Naive B cell (primary cell): Measurements from ENCODE around the gene GGTLC2. TPM values are rescaled to one million over a fixed set of nuclear protein-coding genes. Genes with fewer than 3 reads are reported as not detected.
"Not testable (repeated sequence)": the region's sequence is repeated elsewhere in the genome, so short reads cannot be mapped to it uniquely, and the experiment has no call there.

Experiments
- ATAC-seq, 2 donors: fragments of 150-1000 bp; cut with Tn5 transposase; 2 replicates each; pipeline ENCODE4 v1.10.0; 2021; ENCODE audit warnings: low read depth in 2 of 2, mild to moderate bottlenecking in 2 of 2, moderate library complexity in 2 of 2
- DNase-seq: peaks from one replicate; pipeline ENCODE4 v3.0.0; 2022
- H3K27ac Mint-ChIP-seq, 6 donors: one replicate each; pipeline ENCODE4 v1.8.0; 2020 to 2022; ENCODE audit warnings: mild to moderate bottlenecking in 6 of 6, mixed read lengths in 6 of 6, moderate library complexity in 5 of 6, inconsistent platforms in 2 of 6
- H3K27me3 Mint-ChIP-seq, 3 donors: one replicate each; pipeline ENCODE4 v1.8.0; 2021 to 2022; ENCODE audit warnings: mixed read lengths in 3 of 3, mild to moderate bottlenecking in 1 of 3
- H3K36me3 Mint-ChIP-seq, 2 donors: one replicate each; pipeline ENCODE4 v1.8.0; 2020 to 2022; ENCODE audit warnings: mixed read lengths in 2 of 2, inconsistent platforms in 1 of 2, mild to moderate bottlenecking in 1 of 2
- H3K4me1 Mint-ChIP-seq, 3 donors: one replicate each; pipeline ENCODE4 v1.8.0; 2020 to 2022; ENCODE audit warnings: mixed read lengths in 3 of 3, inconsistent platforms in 1 of 3, mild to moderate bottlenecking in 1 of 3, moderate library complexity in 1 of 3
- H3K4me3 Mint-ChIP-seq, 8 donors: one replicate each; pipeline ENCODE4 v1.8.0; 2020 to 2022; ENCODE audit warnings: mild to moderate bottlenecking in 8 of 8, mixed read lengths in 8 of 8, moderate library complexity in 8 of 8, inconsistent platforms in 2 of 8
- H3K9me3 Mint-ChIP-seq, 7 donors: one replicate each; pipeline ENCODE4 v1.8.0; 2020 to 2022; ENCODE audit warnings: mixed read lengths in 7 of 7, mild to moderate bottlenecking in 5 of 7, inconsistent platforms in 2 of 7, moderate library complexity in 1 of 7
- polyA plus RNA-seq, 6 donors: library from polyadenylated mRNA; unstranded; fragments of 300-500 nt; fragmentation: Illumina TruSeq; gene quantifications; one replicate each; pipeline ENCODE4 v1.2.3, GENCODE V29; 2021; ENCODE audit warnings: low read depth in 6 of 6

GGTLC2 gene
- polyA plus RNA-seq, 6 donors from 2014 or later, result not detected

DNA sequence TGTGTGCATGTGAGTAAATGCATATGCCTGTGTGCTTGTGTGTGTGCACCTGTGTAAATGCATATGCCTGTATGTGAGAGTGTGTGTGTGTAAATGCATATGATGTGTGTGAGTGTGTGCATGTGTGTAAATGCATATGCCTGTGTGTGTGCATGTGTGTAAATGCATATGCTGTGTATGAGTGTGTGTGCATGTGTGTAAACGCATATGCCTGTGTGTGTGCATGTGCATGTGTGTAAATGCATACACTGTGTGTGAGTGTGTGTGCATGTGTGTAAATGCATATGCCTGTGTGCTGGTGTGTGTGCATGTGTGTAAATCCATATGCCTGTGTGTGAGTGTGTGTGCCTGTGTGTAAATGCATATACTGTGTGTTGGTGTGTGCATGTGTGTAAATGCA is 37.8 kb downstream of the GGTLC2 start:
- DNase-seq, result no peak
- Mint-ChIP-seq H3K27me3 (no peaks in the 10 kb centered on the region), H3K4me3 (peak overlapping the region in 1 of 8 donors; percentile 16), H3K36me3 (no peaks in the 10 kb centered on the region), H3K27ac (no peak overlapping the region), H3K4me1 (peaks cover 42 to 57% (median 48%) of the 10 kb centered on the region in 3 donors), H3K9me3 (no peaks in the 10 kb centered on the region)
- ATAC-seq, result no peak

- Mint-ChIP-seq H3K4me1 (peaks cover 50 to 65% (median 55%) of the 10 kb centered on the region in 3 donors), H3K27me3 (no peaks in the 10 kb centered on the region), H3K27ac (no peak overlapping the region), H3K4me3 (no peak overlapping the region), H3K9me3 (no peaks in the 10 kb centered on the region), H3K36me3 (no peaks in the 10 kb centered on the region)
- no peak for ATAC-seq
- no peak for DNase-seq
These were observed 38.6 kb downstream of the GGTLC2 start for GRCh38 chr22:22682807-22683667.

DNA sequence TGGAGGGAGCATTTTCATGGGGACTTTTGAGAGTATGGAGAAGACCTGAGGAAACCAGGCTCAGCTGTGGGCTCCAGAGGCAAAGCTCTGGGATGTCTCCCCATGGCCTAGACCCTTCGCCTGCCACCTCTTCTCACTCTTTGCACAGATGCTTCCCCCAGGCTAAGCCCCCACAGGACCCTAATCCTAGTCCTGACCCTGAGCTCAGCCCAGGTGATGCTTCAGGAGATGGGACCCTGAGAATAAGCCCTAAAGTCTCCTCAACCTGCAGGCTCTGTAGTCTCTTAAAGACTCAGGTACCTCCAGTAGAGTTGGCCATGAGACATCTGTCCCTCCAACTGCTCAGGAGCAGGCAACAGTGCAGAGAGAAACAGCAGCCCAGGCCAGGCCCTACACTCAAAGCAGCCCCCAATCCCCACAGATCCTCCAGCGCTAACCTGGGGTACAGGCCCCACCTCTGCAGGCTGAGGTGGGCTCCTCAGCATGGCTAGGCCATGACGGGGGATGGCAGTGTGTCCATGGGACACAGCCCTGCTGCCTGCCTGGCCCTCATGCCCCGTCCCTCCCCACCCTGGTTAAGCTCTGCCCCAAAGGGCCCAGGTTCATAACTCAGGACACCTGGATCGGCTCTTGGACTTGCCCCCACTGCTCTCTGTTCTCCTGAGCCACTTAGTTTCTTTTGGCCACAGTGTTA is 39.4 kb downstream of the GGTLC2 start:
- ATAC-seq (no peak), DNase-seq (no peak)
- H3K4me3 Mint-ChIP-seq, result peak overlapping the region in 1 of 8 donors; percentile 22
- peaks cover 46 to 58% (median 55%) of the 10 kb centered on the region in 3 donors for H3K4me1 Mint-ChIP-seq
- H3K36me3 Mint-ChIP-seq, result no peaks in the 10 kb centered on the region
- no peaks in the 10 kb centered on the region for H3K27me3 Mint-ChIP-seq
- H3K9me3 Mint-ChIP-seq, result no peaks in the 10 kb centered on the region
- peak overlapping the region in 2 of 6 donors; percentile 26 to 66 for H3K27ac Mint-ChIP-seq

- Mint-ChIP-seq H3K27me3 (no peaks in the 10 kb centered on the region), H3K27ac (peak overlapping the region in 4 of 6 donors; percentile 38 to 82 (median 67)), H3K36me3 (no peaks in the 10 kb centered on the region), H3K4me1 (peaks cover 42 to 59% (median 59%) of the 10 kb centered on the region in 3 donors), H3K9me3 (no peaks in the 10 kb centered on the region), H3K4me3 (peak overlapping the region in 5 of 8 donors; percentile 26 to 86 (median 43))
- peak; percentile 71 to 76 for ATAC-seq
- peak; percentile 72 for DNase-seq
These were observed 40.5 kb downstream of the GGTLC2 start for GRCh38 chr22:22684580-22685561.

DNA sequence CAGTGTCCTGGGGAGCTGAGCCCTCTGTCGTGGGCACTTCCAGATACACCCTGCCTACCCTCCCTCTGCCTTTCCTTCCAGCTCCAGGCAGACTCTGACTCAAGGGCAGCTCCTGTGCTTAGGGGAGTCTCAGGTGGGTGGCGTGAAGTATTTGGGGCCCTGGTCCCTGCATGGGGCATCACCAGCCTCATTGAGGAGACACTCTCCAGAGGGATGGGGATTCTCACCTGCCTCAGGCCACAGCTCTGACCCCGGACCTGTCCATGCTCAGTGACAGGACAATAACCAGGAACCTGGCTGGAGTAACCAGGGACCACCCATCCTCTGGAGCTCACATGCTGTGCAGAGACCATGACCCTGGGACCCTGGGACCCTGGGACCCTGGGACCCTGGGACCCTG is 41.2 kb downstream of the GGTLC2 start:
- Mint-ChIP-seq H3K27ac (peak overlapping the region in 3 of 6 donors; percentile 38 to 93 (median 85)), H3K9me3 (no peaks in the 10 kb centered on the region), H3K4me1 (peaks cover 42 to 59% (median 56%) of the 10 kb centered on the region in 3 donors), H3K4me3 (peak overlapping the region in 4 of 8 donors; percentile 76 to 84 (median 78)), H3K36me3 (no peaks in the 10 kb centered on the region), H3K27me3 (no peaks in the 10 kb centered on the region)
- DNase-seq (no peak), ATAC-seq (no peak)

DNA sequence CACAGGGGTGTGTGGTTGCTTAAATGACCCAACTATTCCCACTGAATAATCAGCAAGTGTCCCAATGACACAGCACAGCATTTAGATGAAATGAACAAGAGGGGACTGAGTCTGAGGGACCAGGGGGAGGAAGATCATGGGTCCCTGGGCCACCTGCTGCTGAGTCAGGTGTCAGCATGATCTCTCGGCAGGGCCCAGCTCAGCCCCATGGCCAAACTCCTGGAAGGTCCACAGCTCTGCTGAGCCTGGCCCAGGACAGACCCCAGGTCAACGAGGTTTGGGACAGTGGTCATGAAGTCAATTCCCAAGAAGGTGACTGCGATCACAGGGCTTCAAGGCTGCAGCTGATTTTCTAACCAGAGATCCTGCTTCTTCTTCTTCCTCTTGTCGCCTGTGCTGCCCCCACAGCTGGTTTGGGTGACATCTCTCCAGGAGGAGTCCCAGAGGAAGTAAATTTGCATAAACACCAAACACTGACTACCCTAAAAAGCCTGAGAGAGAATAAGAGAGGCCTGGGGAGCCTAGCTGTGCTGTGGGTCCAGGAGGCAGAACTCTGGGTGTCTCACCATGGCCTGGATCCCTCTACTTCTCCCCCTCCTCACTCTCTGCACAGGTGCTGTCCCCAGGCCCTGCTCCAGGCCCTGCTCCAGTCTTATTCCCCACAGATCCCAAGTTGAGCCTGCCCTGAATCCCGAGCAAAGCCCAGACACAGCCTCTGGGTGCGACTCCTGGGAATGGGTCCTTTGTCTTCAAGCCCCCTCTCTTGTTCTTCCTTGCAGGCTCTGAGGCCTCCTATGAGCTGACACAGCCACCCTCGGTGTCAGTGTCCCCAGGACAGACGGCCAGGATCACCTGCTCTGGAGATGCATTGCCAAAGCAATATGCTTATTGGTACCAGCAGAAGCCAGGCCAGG is 42.0 kb downstream of the GGTLC2 start:
- peak overlapping the region; percentile 42 to 92 (median 82) for H3K4me3 Mint-ChIP-seq

GRCh38 chr22:22687638-22688500 is 43.5 kb downstream of the GGTLC2 start:
- peak overlapping the region in 3 of 6 donors; percentile 56 to 87 (median 85) for H3K27ac Mint-ChIP-seq
- H3K36me3 Mint-ChIP-seq, result no peaks in the 10 kb centered on the region
- DNase-seq (no peak), ATAC-seq (no peak)
- H3K27me3 Mint-ChIP-seq, result no peaks in the 10 kb centered on the region
- peak overlapping the region in 5 of 8 donors; percentile 49 to 82 (median 76) for H3K4me3 Mint-ChIP-seq
- H3K4me1 Mint-ChIP-seq, result peaks cover 39 to 63% (median 58%) of the 10 kb centered on the region in 3 donors
- H3K9me3 Mint-ChIP-seq, result no peaks in the 10 kb centered on the region

More for the DNA sequence above, 42.0 kb downstream of the GGTLC2 start:
- not testable (repeated sequence) for H3K36me3 Mint-ChIP-seq, H3K9me3 Mint-ChIP-seq, H3K27me3 Mint-ChIP-seq
- DNase-seq (peak; percentile 65), ATAC-seq (peak; percentile 79 to 81)
- Mint-ChIP-seq H3K27ac (peak overlapping the region; percentile 14 to 96 (median 89)), H3K4me1 (peaks cover 41 to 58% (median 55%) of the 10 kb centered on the region in 3 donors)

DNA sequence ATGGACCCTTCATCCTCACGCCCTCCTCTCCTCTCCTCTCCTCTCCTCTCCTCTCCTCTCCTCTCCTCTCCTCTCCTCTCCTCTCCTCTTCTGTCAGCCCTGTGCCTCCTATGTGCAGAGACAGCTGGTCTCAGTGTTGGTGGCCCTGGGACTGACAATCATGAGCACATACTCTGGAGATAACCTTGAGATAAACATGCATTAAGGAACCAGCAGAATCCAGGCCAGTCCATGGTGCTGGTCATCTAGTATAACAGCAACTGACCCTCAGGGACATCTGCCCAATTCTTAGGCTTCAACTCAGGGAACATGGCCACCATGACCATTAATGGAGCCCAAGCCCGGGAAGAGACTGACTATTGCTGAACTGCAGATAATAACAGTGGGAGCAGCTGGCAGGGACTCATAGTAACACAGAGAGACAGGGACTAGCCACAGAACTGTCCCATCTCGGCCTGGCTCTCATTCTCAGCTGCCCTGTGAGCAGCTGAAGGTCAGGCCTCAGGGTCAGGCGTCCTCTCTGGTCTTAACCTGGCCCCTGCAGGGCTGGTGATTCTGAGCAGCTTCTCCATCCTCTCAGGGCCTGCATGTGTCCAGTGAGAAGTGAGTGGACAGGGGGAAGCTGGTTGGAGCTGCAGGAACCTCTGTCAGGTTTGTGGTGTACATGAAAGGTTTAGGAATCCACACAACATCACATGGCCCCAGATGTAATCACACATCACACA is 45.4 kb downstream of the GGTLC2 start:
- Mint-ChIP-seq H3K27me3 (no peaks in the 10 kb centered on the region), H3K4me3 (peak overlapping the region in 1 of 8 donors; percentile 5), H3K27ac (peak overlapping the region in 2 of 6 donors; percentile 42 to 57), H3K36me3 (no peaks in the 10 kb centered on the region), H3K4me1 (peaks cover 43 to 73% (median 68%) of the 10 kb centered on the region in 3 donors), H3K9me3 (no peaks in the 10 kb centered on the region)
- DNase-seq (no peak), ATAC-seq (no peak)

GRCh38 chr22:22691055-22691454 is 46.6 kb downstream of the GGTLC2 start:
- Mint-ChIP-seq H3K4me3 (peak overlapping the region in 1 of 8 donors; percentile 47), H3K27ac (peak overlapping the region in 2 of 6 donors; percentile 22 to 82), H3K9me3 (no peaks in the 10 kb centered on the region), H3K36me3 (no peaks in the 10 kb centered on the region), H3K4me1 (peaks cover 44 to 63% (median 57%) of the 10 kb centered on the region in 3 donors), H3K27me3 (no peaks in the 10 kb centered on the region)
- DNase-seq, result no peak
- ATAC-seq, result no peak

DNA sequence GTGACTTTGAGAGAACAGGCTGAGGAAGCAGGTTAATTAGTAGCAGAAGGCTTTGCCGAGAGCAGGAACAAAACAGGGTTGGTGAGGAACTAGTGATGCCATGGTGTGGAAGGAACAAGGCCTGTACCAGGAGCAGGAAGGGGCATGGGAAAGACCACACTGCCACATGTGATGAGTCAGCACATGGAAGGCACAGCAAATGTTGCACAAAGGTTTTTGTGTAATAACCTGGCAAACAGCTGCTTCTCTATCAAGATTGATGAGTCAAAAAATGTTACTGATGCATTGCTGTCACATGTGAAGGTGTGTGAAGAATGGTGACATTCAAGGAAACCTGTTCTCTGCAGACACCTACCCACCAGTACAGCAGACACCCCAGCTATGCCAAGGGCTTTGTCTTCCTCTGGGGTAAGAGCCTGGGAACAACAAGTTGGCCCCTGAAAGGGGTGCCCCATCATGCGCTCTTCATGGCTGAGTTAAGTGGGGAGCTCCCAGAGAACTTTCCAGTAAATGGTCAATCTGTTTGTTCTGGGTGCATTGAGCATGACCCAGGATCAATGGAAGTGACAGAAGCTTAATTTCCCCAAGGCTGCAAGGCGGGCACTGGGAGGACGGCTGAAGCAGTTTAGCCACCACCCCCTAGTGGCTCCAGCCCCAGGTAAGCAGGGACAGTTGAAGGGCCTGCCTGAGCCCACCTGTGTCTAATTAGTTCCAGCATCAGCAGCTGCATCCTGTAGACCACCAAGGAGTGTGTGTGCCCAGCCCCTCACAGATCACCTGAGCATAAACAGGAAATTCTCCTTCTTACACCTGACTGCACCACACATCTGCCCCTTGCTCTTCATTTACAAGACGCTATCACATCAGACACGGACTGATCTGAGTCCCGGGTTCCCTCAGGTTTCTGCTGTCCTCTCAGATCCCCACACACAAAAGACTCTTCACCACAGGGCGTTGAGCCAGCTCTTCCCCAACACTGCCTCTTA is 47.6 kb downstream of the GGTLC2 start:
- peak; percentile 43 to 46 for ATAC-seq
- Mint-ChIP-seq H3K4me1 (peaks cover 36 to 57% (median 47%) of the 10 kb centered on the region in 3 donors), H3K4me3 (peak overlapping the region in 6 of 8 donors; percentile 22 to 79 (median 65)), H3K36me3 (no peaks in the 10 kb centered on the region), H3K27me3 (no peaks in the 10 kb centered on the region), H3K27ac (peak overlapping the region in 5 of 6 donors; percentile 17 to 90 (median 84)), H3K9me3 (no peaks in the 10 kb centered on the region)
- no peak for DNase-seq
